Measurements from ENCODE around the gene CUL7.

- TF ChIP-seq CTCF (IDR thresholded peaks at IDR 0.05; ENCODE audit: low read length): no peak
- no peak for TF ChIP-seq EZH2 (IDR thresholded peaks at IDR 0.05; ENCODE audit: borderline replicate concordance, low read length)
Measured at GRCh38 chr6:42988486-42989020, 65.1 kb downstream of the CUL7 start.

All from OCI-LY1 (cell line).